Breast epithelium (tissue), 4 donors: ENCODE data around the gene CEACAM20. TPM values are rescaled to one million over a fixed set of nuclear protein-coding genes. Genes with fewer than 3 reads are reported as not detected.
"Not testable (repeated sequence)": the region's sequence is repeated elsewhere in the genome, so short reads cannot be mapped to it uniquely, and the experiment has no call there.

Experiments
- DNase-seq, 2 donors: peaks; one replicate each; pipeline ENCODE4 v3.0.0-alpha.2; 2019; ENCODE audit warnings: low spot score in 2 of 2
- H3K27ac ChIP-seq, 2 donors: fragments of 200-600 bp; sonication (generic) in 1 of 2; one replicate each; pipeline ENCODE4 v1.5.1; 2016 to 2019; ENCODE audit warnings: mild to moderate bottlenecking in 1 of 2
- H3K27me3 ChIP-seq, 2 donors: fragments of 200-600 bp; sonication (generic) in 1 of 2; one replicate each; pipeline versions ENCODE4 v1.5.1 to v1.6.0; 2017 to 2019; ENCODE audit warnings: control low read depth in 1 of 2, mild to moderate bottlenecking in 1 of 2
- H3K36me3 ChIP-seq: fragments of 200-600 bp; one replicate; pipeline ENCODE4 v1.5.1; 2019
- H3K4me1 ChIP-seq, 2 donors: fragments of 200-600 bp; sonication (generic); one replicate each; pipeline ENCODE4 v1.5.1; 2016 to 2019; ENCODE audit warnings: control low read depth in 1 of 2
- H3K4me3 ChIP-seq, 3 donors: fragments of 200-600 bp; sonication (generic); 1 replicate in 2 of 3; 2 replicates in 1 of 3; pipeline ENCODE4 v1.5.1; 2016 to 2019; ENCODE audit warnings: mild to moderate bottlenecking in 3 of 3, moderate library complexity in 2 of 3
- H3K9me3 ChIP-seq, 2 donors: fragments of 200-600 bp; sonication (generic) in 1 of 2; one replicate each; pipeline ENCODE4 v1.5.1; 2016 to 2019; ENCODE audit warnings: control low read depth in 1 of 2
- POLR2A ChIP-seq: fragments of 450-650 bp; IDR thresholded peaks from one replicate; pipeline ENCODE4 v1.6.1; 2016; ENCODE audit warnings: antibody characterized with exemption, mild to moderate bottlenecking, moderate library complexity
- POLR2AphosphoS5 ChIP-seq, 3 donors: sonication (generic); formaldehyde crosslinking; IDR thresholded peaks; one replicate each; pipeline ENCODE4 v1.6.1; 2017; ENCODE audit warnings: antibody characterized with exemption in 3 of 3
- intact Hi-C: fragments of 100-400 bp; cut with DNase I; formaldehyde crosslinking; loops from one replicate; pipeline ENCODE4 v1.15.1; 2023; ENCODE audit warnings: low total_unique reads
- total RNA-seq, 3 donors: library from RNA; depleted of rRNA; stranded (reverse); fragments of >200 nt; gene quantifications; one replicate each; pipeline ENCODE4 v1.1.0, GENCODE V29; 2016
- TF ChIP-seq, protein P1 (sequence below), 3 donors: fragments of 450-650 bp; IDR thresholded peaks; one replicate each; pipeline ENCODE4 v1.5.1; 2016 to 2017; ENCODE audit warnings: antibody characterized with exemption in 3 of 3, mild to moderate bottlenecking in 3 of 3, moderate library complexity in 3 of 3

Gene CEACAM20
- total RNA-seq, 3 donors from 2014 or later: 0.33 TPM; not detected in 2

DNA sequence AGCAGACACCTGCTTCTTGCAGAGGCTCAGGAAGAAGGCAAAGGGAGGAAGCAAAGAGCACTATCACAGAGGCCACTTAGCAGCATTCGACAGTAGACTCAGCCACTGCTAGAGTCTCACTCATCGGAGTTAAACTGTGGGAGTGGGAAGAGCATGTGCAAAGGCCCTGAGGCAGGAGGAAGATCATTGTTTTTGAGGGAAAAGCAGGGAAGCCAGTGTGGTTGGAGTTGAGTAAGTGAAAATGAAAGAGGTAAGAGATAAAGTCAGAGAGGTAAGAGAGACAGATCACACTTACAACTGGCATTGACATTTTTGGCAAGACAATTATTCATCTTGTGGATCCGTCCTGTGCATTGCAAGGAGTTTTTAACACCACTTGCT lies 41.1 kb upstream of the CEACAM20 start:
- Histone ChIP-seq H3K4me1 (no peaks in the 10 kb centered on the region), H3K4me3 (no peak overlapping the region), H3K27ac (no peak overlapping the region), H3K36me3 (no peaks in the 10 kb centered on the region), H3K27me3 (peaks cover 0 to 22% of the 10 kb centered on the region in 2 donors), H3K9me3 (no peaks in the 10 kb centered on the region)
- intact Hi-C loops: no loop called here
- DNase-seq: no peak
- TF ChIP-seq POLR2AphosphoS5 (IDR thresholded peaks at IDR 0.05): no peak
- TF ChIP-seq, protein P1, sequence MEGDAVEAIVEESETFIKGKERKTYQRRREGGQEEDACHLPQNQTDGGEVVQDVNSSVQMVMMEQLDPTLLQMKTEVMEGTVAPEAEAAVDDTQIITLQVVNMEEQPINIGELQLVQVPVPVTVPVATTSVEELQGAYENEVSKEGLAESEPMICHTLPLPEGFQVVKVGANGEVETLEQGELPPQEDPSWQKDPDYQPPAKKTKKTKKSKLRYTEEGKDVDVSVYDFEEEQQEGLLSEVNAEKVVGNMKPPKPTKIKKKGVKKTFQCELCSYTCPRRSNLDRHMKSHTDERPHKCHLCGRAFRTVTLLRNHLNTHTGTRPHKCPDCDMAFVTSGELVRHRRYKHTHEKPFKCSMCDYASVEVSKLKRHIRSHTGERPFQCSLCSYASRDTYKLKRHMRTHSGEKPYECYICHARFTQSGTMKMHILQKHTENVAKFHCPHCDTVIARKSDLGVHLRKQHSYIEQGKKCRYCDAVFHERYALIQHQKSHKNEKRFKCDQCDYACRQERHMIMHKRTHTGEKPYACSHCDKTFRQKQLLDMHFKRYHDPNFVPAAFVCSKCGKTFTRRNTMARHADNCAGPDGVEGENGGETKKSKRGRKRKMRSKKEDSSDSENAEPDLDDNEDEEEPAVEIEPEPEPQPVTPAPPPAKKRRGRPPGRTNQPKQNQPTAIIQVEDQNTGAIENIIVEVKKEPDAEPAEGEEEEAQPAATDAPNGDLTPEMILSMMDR (IDR thresholded peaks at IDR 0.05): no peak

DNA sequence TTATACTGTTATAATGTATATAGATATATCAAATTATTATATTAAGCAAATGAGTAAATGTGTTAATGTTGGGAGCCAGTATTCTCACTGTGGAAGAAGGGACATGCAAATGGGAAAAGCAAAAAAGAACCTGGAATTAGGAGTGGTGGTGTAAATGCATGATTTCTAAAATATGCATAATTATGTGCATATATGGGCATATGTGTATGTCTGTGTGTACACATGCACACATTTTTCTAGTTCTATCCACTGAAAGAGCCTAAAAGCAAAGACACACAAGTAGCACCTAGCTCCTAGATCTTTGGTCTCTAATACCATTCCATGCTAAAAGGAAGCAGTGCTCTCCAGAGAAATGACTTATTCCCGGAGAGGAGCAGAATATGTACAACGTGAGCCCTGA lies 38.3 kb upstream of the CEACAM20 start:
- TF ChIP-seq, protein P1 (IDR thresholded peaks at IDR 0.05): no peak
- no peak for TF ChIP-seq POLR2A
- TF ChIP-seq POLR2AphosphoS5 (IDR thresholded peaks at IDR 0.05): no peak
- no peak overlapping the region for H3K4me3 ChIP-seq
- no peaks in the 10 kb centered on the region for H3K4me1 ChIP-seq
- no peaks in the 10 kb centered on the region for H3K36me3 ChIP-seq
- DNase-seq: no peak
- peaks cover 0 to 22% of the 10 kb centered on the region in 2 donors for H3K27me3 ChIP-seq
- no peaks in the 10 kb centered on the region for H3K9me3 ChIP-seq
- no peak overlapping the region for H3K27ac ChIP-seq
- intact Hi-C loops: no loop called here

DNA sequence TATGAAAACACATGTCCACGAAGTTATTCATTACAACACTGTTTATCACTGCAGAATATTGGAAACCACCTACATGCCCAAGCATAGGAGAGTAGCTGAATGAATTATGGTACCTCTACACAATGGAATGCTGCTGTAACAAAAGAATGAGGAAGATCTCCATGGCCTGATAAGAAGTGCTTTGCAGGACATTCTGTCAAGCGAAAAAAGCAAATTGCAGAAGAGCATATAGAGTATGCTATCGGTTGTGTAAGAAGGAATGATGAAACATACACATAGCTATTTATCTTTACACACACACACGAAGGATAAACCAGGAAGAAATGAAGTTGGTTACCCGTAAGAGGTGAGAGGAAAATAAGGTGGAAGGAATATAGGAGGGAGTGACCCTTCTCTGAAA lies 37.5 kb upstream of the CEACAM20 start:
- intact Hi-C loops: no loop called here

GRCh38 chr19:44563086-44563655 lies 33.7 kb upstream of the CEACAM20 start:
- intact Hi-C loops, H3K4me3 ChIP-seq, H3K9me3 ChIP-seq, H3K36me3 ChIP-seq, DNase-seq, H3K27ac ChIP-seq, H3K4me1 ChIP-seq: not testable (repeated sequence)
- H3K27me3 ChIP-seq: peaks cover 0 to 15% of the 10 kb centered on the region in 2 donors

More for the DNA sequence above, 37.5 kb upstream of the CEACAM20 start:
- Histone ChIP-seq H3K27ac (no peak overlapping the region), H3K4me3 (no peak overlapping the region), H3K4me1 (no peaks in the 10 kb centered on the region), H3K9me3 (no peaks in the 10 kb centered on the region), H3K36me3 (no peaks in the 10 kb centered on the region), H3K27me3 (peaks cover 0 to 22% of the 10 kb centered on the region in 2 donors)
- TF ChIP-seq POLR2A: no peak
- TF ChIP-seq POLR2AphosphoS5 (IDR thresholded peaks at IDR 0.05): no peak
- TF ChIP-seq, protein P1 (IDR thresholded peaks at IDR 0.05): no peak
- no peak for DNase-seq

DNA sequence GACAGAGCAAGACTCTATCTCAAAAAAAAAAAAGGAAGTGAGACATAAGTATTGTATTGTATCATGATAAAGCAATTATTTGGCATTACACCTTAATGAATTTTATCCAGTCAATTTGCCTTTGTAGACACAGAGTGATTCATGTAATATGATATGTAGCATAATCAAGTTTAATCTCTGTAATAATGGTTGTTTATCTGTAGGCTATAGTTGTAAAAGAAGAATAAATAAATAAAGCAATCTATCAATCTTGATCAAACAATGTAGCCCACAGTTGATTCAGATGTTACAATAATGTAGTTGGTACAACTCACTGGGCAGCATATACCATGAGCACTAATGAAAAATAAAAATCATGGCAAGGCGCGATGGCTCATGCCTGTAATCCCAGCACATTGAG lies 28.5 kb upstream of the CEACAM20 start:
- intact Hi-C loops: no loop called here
- TF ChIP-seq, protein P1 (IDR thresholded peaks at IDR 0.05): no peak
- TF ChIP-seq POLR2A: no peak
- TF ChIP-seq POLR2AphosphoS5 (IDR thresholded peaks at IDR 0.05): no peak
- Histone ChIP-seq H3K4me1 (no peaks in the 10 kb centered on the region), H3K27ac (no peak overlapping the region), H3K9me3 (no peaks in the 10 kb centered on the region), H3K36me3 (no peaks in the 10 kb centered on the region), H3K27me3 (peaks cover 0 to 6% of the 10 kb centered on the region in 2 donors), H3K4me3 (no peak overlapping the region)
- no peak for DNase-seq
